ENCODE data around the gene DNAJC12. TPM values are rescaled to one million over a fixed set of nuclear protein-coding genes. Genes with fewer than 3 reads are reported as not detected.
A peak's percentile ranks its signal among the peaks of the same experiment; 100 is the strongest.
"Not testable (repeated sequence)": the region's sequence is repeated elsewhere in the genome, so short reads cannot be mapped to it uniquely, and the experiment has no call there.

DNAJC12 gene
- polyA plus RNA-seq, 2 of the 4 experiments (the other 2 are of a cell fraction), result 19.1 to 80.0 TPM

DNA sequence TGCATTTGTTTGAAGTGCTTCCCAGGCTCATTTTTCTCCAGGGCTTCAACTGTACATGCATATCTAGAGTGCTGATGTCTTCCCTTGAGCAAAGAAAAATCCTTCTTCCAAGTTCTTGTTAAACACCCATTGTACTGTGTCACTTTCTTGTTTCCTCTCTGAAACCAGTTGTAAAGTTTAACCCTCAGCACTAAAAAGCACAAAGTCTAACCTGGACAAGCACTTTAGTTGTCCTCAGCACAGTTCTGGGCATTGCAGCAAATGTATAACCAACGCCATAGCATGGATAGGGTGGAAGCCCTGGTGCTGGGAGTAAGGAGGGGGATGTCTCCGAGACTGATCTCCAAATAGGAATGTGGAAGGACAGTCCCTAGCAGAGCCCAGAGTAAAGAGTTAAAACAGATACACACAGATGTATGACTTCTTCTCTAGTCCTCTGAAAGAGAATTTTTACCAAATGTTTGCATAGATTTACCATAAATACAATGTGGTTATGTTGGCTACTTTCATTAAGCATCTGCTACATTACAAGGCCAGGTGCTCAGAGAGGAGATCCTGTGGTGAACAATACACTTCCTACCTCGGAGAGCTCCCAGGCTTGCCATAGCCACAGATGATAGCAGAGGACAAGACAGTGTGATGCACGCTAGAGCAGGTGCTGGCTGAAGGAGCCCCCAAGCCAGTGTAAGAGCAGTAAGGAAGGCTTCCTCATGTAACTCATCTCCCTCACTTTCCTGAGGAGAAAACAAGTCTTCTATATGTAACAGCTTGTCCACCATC is 57.0 kb downstream of the DNAJC12 start:
- DNase-seq (ENCODE audit: low read depth in 1 of 2, low spot score in 1 of 2), result no peak
- H3K4me3 ChIP-seq, result no peak overlapping the region
- TF ChIP-seq, protein P1, sequence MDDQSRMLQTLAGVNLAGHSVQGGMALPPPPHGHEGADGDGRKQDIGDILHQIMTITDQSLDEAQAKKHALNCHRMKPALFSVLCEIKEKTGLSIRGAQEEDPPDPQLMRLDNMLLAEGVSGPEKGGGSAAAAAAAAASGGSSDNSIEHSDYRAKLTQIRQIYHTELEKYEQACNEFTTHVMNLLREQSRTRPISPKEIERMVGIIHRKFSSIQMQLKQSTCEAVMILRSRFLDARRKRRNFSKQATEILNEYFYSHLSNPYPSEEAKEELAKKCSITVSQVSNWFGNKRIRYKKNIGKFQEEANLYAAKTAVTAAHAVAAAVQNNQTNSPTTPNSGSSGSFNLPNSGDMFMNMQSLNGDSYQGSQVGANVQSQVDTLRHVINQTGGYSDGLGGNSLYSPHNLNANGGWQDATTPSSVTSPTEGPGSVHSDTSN (IDR thresholded peaks at IDR 0.05), result no peak
- TF ChIP-seq, protein P2, sequence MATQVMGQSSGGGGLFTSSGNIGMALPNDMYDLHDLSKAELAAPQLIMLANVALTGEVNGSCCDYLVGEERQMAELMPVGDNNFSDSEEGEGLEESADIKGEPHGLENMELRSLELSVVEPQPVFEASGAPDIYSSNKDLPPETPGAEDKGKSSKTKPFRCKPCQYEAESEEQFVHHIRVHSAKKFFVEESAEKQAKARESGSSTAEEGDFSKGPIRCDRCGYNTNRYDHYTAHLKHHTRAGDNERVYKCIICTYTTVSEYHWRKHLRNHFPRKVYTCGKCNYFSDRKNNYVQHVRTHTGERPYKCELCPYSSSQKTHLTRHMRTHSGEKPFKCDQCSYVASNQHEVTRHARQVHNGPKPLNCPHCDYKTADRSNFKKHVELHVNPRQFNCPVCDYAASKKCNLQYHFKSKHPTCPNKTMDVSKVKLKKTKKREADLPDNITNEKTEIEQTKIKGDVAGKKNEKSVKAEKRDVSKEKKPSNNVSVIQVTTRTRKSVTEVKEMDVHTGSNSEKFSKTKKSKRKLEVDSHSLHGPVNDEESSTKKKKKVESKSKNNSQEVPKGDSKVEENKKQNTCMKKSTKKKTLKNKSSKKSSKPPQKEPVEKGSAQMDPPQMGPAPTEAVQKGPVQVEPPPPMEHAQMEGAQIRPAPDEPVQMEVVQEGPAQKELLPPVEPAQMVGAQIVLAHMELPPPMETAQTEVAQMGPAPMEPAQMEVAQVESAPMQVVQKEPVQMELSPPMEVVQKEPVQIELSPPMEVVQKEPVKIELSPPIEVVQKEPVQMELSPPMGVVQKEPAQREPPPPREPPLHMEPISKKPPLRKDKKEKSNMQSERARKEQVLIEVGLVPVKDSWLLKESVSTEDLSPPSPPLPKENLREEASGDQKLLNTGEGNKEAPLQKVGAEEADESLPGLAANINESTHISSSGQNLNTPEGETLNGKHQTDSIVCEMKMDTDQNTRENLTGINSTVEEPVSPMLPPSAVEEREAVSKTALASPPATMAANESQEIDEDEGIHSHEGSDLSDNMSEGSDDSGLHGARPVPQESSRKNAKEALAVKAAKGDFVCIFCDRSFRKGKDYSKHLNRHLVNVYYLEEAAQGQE (IDR thresholded peaks at IDR 0.05), result peak; percentile 45; the same call in 1 of the 2 replicates
- 30% methylated on average over 4 of the region's 4 CpGs for WGBS (ENCODE audit: missing lambda C conversion rate)
- H3K9me3 ChIP-seq, result no peaks in the 10 kb centered on the region
- peak in 1 of 2 experiments; percentile 34; a peak in 2 of 6 replicates for ATAC-seq
- ChIA-PET CTCF (interaction anchor here (1.0 to 6.8 kb wide), 15 partner anchors 8 to 157 kb away, joined by 3 to 143 read pairs (median 14); partner anchors contain the start of gene CTNNA3), POLR2A (no interaction called here)
- FAIRE-seq, result no peak
- 0 out of 3 replicates have a peak, but pooled peaks cover 4% of the 10 kb centered on the region for H3K4me1 ChIP-seq
- H3K27ac ChIP-seq, result no peak overlapping the region
- H3K4me2 ChIP-seq, result no peak overlapping the region

DNA sequence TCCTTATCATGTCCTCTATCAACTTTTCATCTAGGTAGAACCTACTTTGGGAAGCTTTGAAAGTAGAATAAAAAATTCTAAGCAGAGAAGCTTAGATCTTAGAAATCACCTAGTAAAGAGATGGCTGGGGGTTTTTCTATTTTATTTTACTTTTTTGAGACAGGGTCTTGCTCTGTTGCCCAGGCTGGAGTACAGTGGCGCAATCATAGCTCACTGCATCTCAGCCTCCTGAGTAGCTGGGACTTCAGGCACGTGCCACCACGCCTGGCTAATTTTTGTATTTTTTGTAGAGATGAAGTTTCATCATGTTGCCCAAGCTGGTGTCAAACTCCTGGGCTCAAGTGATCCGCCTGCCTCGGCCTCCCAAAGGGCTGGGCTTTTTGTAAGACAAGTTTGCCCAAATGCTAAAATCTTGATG is 57.8 kb downstream of the DNAJC12 start:
- ChIA-PET POLR2A (interaction anchor here (1.1 kb wide), 1 partner anchor 16 kb away, joined by 4 read pairs; no protein-coding TSS in a partner anchor), CTCF (interaction anchor here (0.6 to 6.8 kb wide), 35 partner anchors 8 to 475 kb away, joined by 3 to 143 read pairs (median 6); partner anchors contain the start of gene CTNNA3)
- H3K27ac ChIP-seq, result 0 out of 6 replicates have a peak overlapping the region, but pooled peaks of 1 of the 2 experiments have one; percentile 26
- ATAC-seq; DNase-seq (ENCODE audit: low read depth in 1 of 2, low spot score in 1 of 2); H3K4me2 ChIP-seq; H3K4me1 ChIP-seq; H3K4me3 ChIP-seq; FAIRE-seq; H3K9me3 ChIP-seq: not testable (repeated sequence)
- 44% methylated on average over 5 of the region's 5 CpGs for WGBS (ENCODE audit: missing lambda C conversion rate)

DNA sequence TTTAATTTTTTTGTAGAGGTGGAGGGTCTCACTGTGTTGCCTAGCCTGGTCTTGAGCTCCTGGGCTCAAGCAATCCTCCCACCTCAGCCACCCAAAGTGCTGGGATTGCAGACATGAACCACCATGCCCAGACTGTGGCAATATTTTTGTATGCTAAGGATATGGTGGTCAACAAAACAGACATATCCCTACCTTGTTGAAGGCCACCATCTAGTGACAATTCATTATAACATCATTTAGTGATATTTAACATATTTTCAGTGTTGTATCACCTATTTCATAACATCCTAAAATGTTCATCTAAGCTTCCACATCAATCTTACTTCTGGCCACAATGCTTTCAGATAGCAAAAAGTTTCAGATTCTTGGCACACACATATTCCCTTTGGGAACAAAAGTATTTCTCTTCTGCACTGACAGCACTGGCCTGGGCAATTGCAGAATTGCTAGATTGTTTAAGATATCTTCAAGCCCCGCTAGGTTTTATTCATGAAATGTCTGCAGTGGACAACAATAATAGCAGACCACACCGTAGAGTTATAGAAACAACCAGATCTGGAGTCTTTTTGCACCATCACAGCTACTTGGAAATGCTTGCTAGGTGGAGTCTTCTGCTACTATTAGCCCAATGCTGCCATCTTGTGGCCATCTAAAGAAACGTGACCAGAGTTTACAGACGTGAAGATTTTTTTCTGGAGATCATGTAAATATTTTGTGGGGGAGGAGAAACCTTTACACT is 58.4 kb downstream of the DNAJC12 start:
- FAIRE-seq (no peak), DNase-seq (ENCODE audit: low read depth in 1 of 2, low spot score in 1 of 2) (peak; percentile 62 to 87), ATAC-seq (peak; percentile 78 to 89)
- TF ChIP-seq, protein P3, sequence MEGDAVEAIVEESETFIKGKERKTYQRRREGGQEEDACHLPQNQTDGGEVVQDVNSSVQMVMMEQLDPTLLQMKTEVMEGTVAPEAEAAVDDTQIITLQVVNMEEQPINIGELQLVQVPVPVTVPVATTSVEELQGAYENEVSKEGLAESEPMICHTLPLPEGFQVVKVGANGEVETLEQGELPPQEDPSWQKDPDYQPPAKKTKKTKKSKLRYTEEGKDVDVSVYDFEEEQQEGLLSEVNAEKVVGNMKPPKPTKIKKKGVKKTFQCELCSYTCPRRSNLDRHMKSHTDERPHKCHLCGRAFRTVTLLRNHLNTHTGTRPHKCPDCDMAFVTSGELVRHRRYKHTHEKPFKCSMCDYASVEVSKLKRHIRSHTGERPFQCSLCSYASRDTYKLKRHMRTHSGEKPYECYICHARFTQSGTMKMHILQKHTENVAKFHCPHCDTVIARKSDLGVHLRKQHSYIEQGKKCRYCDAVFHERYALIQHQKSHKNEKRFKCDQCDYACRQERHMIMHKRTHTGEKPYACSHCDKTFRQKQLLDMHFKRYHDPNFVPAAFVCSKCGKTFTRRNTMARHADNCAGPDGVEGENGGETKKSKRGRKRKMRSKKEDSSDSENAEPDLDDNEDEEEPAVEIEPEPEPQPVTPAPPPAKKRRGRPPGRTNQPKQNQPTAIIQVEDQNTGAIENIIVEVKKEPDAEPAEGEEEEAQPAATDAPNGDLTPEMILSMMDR (IDR thresholded peaks at IDR 0.05), result peak; percentile 93
- TF ChIP-seq EP300 (IDR thresholded peaks at IDR 0.05), result no peak
- TF ChIP-seq CBX2 (IDR thresholded peaks at IDR 0.05; ENCODE audit: borderline replicate concordance, low read depth), result no peak
- TF ChIP-seq RAD21 (conservative IDR thresholded peaks at IDR 0.05 in 1 of 2, IDR thresholded peaks at IDR 0.05 in 1 of 2), result peak; percentile 92 to 96
- no peak for TF ChIP-seq NR3C1 (IDR thresholded peaks at IDR 0.05)
- no peak for TF ChIP-seq HDAC2 (IDR thresholded peaks at IDR 0.05)
- peak; percentile 81 for TF ChIP-seq SMC3 (IDR thresholded peaks at IDR 0.05)
- peak; percentile 10; the same call in 1 of the 2 replicates for TF ChIP-seq BHLHE40 (IDR thresholded peaks at IDR 0.05; ENCODE audit: low read depth, low read length)
- POLR2A ChIA-PET, result interaction anchor here (0.6 to 1.5 kb wide), 3 partner anchors 15 to 113 kb away, joined by 3 to 4 read pairs (median 4); no protein-coding TSS in a partner anchor
- no peak overlapping the region for H3K27ac ChIP-seq
- H3K9me3 ChIP-seq, result no peaks in the 10 kb centered on the region
- CTCF ChIA-PET, result interaction anchor here (0.6 to 6.8 kb wide), 41 partner anchors 9 to 474 kb away, joined by 3 to 143 read pairs (median 6); partner anchors contain the start of gene CTNNA3
- no peak overlapping the region for H3K4me3 ChIP-seq
- H3K4me2 ChIP-seq, result no peak overlapping the region; the same call in 2 of the 3 replicates
- 2% methylated on average over 4 of the region's 4 CpGs for WGBS (ENCODE audit: missing lambda C conversion rate)
- H3K4me1 ChIP-seq, result 0 out of 3 replicates have a peak, but pooled peaks cover 4% of the 10 kb centered on the region

All from A549 (cell line).